GM21619 (cell line): Measurements from ENCODE around the gene CDHR2.

Experiments used
- ATAC-seq: cut with Tn5 transposase; IDR thresholded peaks from one replicate; pipeline ENCODE4 v1.9.1; 2021; ENCODE audit not compliant: unreplicated experiment

The CDHR2 gene

DNA sequence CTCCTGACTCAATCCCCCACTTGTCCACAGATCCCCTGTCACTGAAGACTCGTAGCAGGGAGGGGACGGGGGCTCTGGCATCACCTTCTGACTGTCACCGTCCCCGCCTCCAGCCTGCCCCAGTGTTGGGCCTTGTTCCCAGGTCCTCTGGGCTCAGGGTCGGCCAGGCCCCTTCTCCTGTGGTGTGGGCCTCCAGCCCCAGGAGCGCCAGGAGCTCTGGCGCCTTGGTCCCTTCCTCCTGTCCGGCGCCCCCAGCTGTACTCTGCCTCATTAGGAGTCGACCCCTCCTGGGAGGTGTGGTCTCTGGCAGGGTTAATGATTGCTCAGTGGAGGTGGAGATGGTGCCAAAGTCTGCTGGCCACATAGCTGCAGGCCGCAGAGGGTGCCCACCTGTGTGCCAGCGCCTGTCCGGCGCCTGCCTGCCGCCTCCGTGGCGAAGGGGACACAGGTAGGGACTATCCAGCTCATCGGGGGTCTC, at the start of gene CDHR2:
CDHR2 (plus strand) TSS at position 376 of the 478 bp plus-strand sequence. CDS start 16,011 bp downstream, outside the sequence.
- no peak for ATAC-seq

- no peak for ATAC-seq
These were observed 48.6 kb upstream of the CDHR2 start for GRCh38 chr5:176500511-176500910.

- ATAC-seq: no peak
These were observed 47.8 kb upstream of the CDHR2 start for GRCh38 chr5:176501333-176501732.

DNA sequence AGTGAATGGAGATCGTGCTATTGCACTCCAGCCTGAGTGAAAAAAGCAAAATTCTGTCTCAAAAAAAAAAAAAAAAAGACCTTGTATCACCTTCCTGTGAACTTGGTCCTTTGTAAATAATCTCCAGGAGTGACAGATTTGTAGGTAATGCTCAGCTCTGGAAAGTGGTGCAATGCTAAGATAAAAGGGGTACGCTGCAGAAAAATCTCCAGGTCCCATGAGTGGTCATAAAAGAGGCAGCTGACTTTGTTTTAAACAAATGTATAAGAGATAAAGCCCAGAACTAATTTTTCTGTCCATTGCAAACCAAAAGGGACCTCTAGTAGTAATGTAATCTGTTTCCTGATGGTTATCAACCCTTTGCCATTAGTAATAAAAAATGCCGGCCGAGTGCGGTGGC, 45.6 kb upstream of the CDHR2 start:
- no peak for ATAC-seq

DNA sequence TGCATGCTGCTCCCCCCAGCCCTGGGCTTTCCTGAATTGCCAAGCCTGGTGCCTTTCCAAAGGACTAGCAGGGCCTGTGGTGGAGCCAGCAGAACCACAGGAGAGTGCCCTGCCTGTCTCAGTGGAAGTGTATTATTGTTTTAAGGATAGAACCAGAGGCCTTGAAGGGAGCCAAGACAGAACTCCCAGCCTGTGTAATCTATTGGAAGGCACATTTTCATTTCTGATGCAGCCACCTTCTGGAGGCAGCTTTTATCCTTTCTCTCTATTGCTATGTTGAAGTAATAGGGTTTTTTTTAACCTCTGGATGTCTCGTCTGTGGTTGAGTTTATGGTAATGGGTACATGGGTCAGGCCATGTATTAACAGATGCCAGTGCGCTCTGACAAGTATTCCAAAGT, 41.2 kb upstream of the CDHR2 start:
- ATAC-seq: no peak

GRCh38 chr5:176508603-176509002, 40.5 kb upstream of the CDHR2 start:
- no peak for ATAC-seq

GRCh38 chr5:176513788-176514187, 35.4 kb upstream of the CDHR2 start:
- ATAC-seq: no peak

DNA sequence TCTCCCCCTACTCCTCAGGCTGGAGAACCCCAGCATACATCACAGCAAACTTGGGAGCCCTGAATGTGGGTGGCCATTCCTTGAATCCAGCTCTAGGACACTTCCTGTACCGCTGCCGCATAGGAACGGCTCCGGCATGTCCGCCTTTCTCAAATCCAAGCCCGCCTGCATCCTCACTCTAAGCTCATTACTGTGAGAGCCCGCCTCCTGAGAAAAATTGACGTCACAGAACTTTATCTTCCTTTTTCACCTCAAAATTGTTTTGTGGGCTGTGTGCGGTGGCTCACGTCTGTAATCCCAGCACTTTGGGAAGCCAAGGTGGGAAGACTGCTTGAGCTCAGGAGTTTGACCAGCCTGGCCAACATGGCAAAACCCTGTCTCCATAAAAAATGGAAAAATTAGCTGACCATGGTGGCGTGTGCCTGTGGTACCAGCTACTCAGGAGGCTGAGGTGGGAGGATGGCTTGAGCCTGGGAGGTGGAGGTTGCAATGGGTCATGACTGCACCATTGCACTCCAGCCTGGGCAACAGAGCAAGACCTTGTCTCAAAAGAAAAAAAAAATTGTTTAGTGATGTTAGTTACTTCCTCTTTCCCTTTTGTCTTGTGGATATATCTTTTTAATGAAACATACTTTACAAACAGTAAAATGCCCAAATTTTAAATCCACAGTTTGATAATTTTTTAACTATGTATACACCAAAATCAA, 34.7 kb upstream of the CDHR2 start:
- no peak for ATAC-seq

GRCh38 chr5:176515396-176515795, 33.7 kb upstream of the CDHR2 start:
- ATAC-seq: no peak

DNA sequence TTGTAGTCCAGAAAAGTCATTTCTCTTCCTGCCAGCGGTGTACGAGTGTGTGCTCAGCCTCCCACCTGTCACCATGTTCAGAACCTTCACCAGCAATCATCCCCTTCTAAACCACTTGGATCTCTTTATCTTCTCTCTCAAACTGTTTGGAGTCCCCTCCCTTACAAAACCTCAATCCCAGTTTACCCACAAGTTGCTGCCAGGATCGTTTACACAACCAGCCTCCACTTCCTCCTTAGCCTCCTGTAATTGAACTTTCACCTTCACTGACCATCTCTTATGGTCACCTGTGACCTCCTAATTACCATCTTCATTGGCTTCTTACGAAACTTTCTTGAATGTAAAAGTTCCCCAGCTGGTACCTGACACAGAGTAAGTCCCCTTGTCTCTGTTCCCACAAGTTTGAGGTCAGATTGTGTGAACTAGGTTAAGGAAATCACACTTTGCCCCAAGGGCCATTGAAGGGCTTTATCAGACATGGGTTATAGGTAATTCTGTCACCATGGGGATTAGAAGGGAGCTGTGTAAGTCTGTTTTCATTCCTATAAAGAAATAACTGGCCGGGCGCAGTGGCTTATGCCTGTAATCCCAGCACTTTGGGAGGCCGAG, 32.0 kb upstream of the CDHR2 start:
- ATAC-seq: no peak

GRCh38 chr5:176519810-176520720, 29.1 kb upstream of the CDHR2 start:
- no peak for ATAC-seq

- ATAC-seq: no peak
These were observed 27.9 kb upstream of the CDHR2 start for GRCh38 chr5:176521286-176521685.

GRCh38 chr5:176521699-176522263, 27.4 kb upstream of the CDHR2 start:
- ATAC-seq: no peak

GRCh38 chr5:176524138-176524537, 25.0 kb upstream of the CDHR2 start:
- no peak for ATAC-seq

- no peak for ATAC-seq
These were observed 24.2 kb upstream of the CDHR2 start for GRCh38 chr5:176524987-176525386.

GRCh38 chr5:176525677-176526076, 23.5 kb upstream of the CDHR2 start:
- ATAC-seq: no peak

- ATAC-seq: no peak
These were observed 22.7 kb upstream of the CDHR2 start for GRCh38 chr5:176526462-176526861.

DNA sequence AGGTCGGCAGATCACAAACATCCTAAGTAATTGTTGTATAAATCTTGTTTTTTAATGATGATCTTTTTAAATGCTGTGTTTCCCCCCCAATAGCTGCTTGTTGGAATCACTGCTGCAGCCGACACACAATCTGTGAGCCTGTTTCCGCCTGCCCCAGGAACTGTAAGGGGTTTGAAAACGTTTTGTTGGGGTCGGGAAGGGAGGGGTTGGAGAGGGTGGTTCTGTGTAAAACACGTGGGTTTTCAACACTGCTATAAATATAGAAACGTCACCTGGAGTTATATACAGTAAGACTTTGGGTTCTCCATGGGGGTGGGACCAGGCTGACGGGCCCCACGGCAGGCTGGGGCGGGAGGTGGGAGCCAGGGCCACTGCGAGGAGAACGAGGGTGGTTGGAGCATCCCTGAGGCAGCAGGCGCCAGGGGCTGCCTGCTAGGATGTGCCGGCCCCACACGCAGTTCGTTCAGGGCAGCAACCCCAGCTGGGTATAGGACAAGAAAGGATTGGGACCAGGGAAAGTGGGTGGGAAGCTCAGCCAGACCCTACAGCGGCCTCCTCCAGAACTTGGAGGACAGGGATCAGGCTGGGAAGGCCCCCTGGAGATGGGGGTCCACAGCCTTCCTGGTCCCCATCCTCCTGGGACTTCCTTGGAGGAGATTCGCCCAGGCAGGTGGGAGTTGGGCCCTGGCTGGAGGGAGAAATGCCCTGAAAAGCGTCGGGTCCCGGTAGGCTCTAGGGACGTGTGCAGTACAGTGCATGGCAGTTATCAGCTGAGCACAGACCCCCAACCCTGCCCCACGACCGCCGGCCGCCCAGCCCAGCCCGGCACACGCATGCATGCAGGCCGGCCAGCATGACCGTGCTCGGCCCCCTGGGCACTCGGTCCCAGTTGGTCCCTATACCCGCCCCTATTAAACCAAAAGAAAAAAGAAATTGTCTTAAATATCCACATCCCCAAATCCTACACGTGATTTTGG, 21.6 kb upstream of the CDHR2 start:
- ATAC-seq: no peak

- no peak for ATAC-seq
These were observed 20.8 kb upstream of the CDHR2 start for GRCh38 chr5:176528301-176528700.

DNA sequence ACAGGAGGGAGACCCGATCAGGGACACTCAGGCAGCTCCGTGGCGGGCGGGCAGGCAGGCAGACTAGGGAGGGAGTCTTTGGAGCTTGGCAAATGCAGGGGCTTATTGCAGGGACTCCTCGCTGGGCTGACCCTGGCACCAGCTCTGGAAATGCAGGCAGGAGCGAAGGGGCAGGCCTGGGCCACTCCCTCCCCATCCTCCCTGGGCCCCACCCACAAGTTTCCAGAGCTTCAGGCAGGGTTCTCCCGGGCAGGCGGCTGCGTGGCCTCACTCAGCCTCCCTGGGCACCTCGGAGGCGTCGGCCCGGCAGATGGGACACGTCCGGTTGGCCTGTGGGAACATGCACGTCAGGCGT, 20.4 kb upstream of the CDHR2 start:
- ATAC-seq: no peak
